ENCODE results near the gene S100A4.
"Not testable (repeated sequence)": the region's sequence is repeated elsewhere in the genome, so short reads cannot be mapped to it uniquely, and the experiment has no call there.

S100A4 gene

GRCh38 chr1:153545067-153546055 lies at the start of gene S100A4:
S100A4 (minus strand) TSS chr1:153545806; CDS start chr1:153544794, 1,012 bp downstream.
- DNase-seq: peak; percentile 93

GRCh38 chr1:153592748-153593147 lies 47.1 kb upstream of the S100A4 start:
- DNase-seq: no peak

GRCh38 chr1:153588482-153588881 lies 42.9 kb upstream of the S100A4 start:
- DNase-seq: no peak

GRCh38 chr1:153588033-153588432 lies 42.4 kb upstream of the S100A4 start:
- not testable (repeated sequence) for DNase-seq

- no peak for DNase-seq
Measured at GRCh38 chr1:153587314-153587713, 41.7 kb upstream of the S100A4 start.

GRCh38 chr1:153586347-153586746 lies 40.7 kb upstream of the S100A4 start:
- no peak for DNase-seq

GRCh38 chr1:153585006-153585405 lies 39.4 kb upstream of the S100A4 start:
- DNase-seq: no peak

GRCh38 chr1:153583976-153584375 lies 38.4 kb upstream of the S100A4 start:
- DNase-seq: no peak

- not testable (repeated sequence) for DNase-seq
Measured at GRCh38 chr1:153583514-153583913, 37.9 kb upstream of the S100A4 start.

- not testable (repeated sequence) for DNase-seq
Measured at GRCh38 chr1:153582836-153583235, 37.2 kb upstream of the S100A4 start.

- no peak for DNase-seq
Measured at GRCh38 chr1:153578936-153579335, 33.3 kb upstream of the S100A4 start.

GRCh38 chr1:153578490-153578889 lies 32.9 kb upstream of the S100A4 start:
- no peak for DNase-seq

GRCh38 chr1:153577624-153578051 lies 32.0 kb upstream of the S100A4 start:
- no peak for DNase-seq

GRCh38 chr1:153577138-153577537 lies 31.5 kb upstream of the S100A4 start:
- no peak for DNase-seq

GRCh38 chr1:153575497-153575896 lies 29.9 kb upstream of the S100A4 start:
- DNase-seq: not testable (repeated sequence)

GRCh38 chr1:153575081-153575491 lies 29.5 kb upstream of the S100A4 start:
- not testable (repeated sequence) for DNase-seq

GRCh38 chr1:153573351-153573750 lies 27.7 kb upstream of the S100A4 start:
- no peak for DNase-seq

- DNase-seq: peak; percentile 36
Measured at GRCh38 chr1:153572569-153573015, 27.0 kb upstream of the S100A4 start.

GRCh38 chr1:153571706-153572105 lies 26.1 kb upstream of the S100A4 start:
- no peak for DNase-seq

GRCh38 chr1:153570874-153571273 lies 25.3 kb upstream of the S100A4 start:
- no peak for DNase-seq

GRCh38 chr1:153569465-153569864 lies 23.9 kb upstream of the S100A4 start:
- no peak for DNase-seq

GRCh38 chr1:153568367-153569099 lies 22.9 kb upstream of the S100A4 start:
- DNase-seq: peak; percentile 69

- no peak for DNase-seq
Measured at GRCh38 chr1:153567621-153568366, 22.2 kb upstream of the S100A4 start.

Data from activated effector memory CD4-positive, alpha-beta T cell treated with Interleukin-2 at 50 U/mL for 16 hours (primary cell).